ENCODE measurements around the gene CREB3L2.

DNA sequence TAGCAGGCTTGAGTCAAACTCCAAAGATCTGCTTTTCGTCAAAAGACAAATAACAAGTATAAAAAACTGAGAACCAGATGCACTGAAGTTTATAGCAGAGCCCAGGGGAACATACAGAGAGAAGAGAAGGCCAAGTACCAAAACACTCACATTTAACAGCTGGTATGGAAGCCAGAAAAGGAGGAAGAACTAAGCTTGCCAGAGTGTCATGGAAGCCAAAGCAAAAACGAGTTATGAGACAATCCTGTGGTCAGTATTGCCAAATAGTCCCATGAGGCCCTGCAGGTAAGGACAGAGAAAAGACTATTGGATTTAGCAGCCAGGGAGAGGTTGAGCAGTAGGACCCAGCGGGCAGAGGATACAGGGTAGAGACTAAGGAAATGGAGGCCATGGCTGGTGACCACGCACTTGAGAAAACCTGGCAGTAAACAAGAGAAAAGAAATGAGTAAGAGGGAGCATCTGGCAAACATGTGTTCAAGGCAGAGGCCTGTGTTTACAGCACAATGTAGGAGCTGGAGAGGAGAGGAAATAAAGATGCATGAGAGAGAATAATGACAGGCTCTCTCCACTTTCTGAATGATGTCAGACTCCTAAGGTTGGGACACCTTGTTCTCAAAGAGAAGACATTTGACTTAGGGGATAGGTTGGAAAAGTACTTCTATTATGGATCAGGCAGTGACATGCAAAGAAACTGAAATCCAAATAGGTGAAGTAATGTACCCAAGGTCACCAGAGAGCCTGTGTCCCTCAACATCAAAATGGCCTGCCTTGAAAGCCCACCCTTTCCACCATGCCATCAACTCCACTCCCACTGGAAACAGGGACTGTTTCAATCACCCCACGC lies 9.1 kb downstream of the CREB3L2 start:
- TF ChIP-seq, protein P1, sequence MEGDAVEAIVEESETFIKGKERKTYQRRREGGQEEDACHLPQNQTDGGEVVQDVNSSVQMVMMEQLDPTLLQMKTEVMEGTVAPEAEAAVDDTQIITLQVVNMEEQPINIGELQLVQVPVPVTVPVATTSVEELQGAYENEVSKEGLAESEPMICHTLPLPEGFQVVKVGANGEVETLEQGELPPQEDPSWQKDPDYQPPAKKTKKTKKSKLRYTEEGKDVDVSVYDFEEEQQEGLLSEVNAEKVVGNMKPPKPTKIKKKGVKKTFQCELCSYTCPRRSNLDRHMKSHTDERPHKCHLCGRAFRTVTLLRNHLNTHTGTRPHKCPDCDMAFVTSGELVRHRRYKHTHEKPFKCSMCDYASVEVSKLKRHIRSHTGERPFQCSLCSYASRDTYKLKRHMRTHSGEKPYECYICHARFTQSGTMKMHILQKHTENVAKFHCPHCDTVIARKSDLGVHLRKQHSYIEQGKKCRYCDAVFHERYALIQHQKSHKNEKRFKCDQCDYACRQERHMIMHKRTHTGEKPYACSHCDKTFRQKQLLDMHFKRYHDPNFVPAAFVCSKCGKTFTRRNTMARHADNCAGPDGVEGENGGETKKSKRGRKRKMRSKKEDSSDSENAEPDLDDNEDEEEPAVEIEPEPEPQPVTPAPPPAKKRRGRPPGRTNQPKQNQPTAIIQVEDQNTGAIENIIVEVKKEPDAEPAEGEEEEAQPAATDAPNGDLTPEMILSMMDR (IDR thresholded peaks at IDR 0.05), result no peak
- TF ChIP-seq ZFX (IDR thresholded peaks at IDR 0.05; ENCODE audit: borderline replicate concordance), result no peak
